ENCODE results near the gene GRIK4. TPM values are rescaled to one million over a fixed set of nuclear protein-coding genes. Genes with fewer than 3 reads are reported as not detected.
A peak's percentile ranks its signal among the peaks of the same experiment; 100 is the strongest.

Gene GRIK4
- total RNA-seq, 3 donors from 2014 or later: 0.36 to 0.51 TPM; not detected in 1

GRCh38 chr11:120929664-120930154, 418.2 kb downstream of the GRIK4 start:
- no peaks in the 10 kb centered on the region for H3K4me1 ChIP-seq (ENCODE audit: low read depth)
- no peaks in the 10 kb centered on the region for H3K36me3 ChIP-seq (ENCODE audit: low read depth)
- ATAC-seq: peak; percentile 79
- peak in 2 of 3 donors; percentile 33 to 46 for DNase-seq
- TF ChIP-seq CTCF (IDR thresholded peaks at IDR 0.05): peak; percentile 26
- no peaks in the 10 kb centered on the region for H3K9me3 ChIP-seq
- intact Hi-C loops (cut with DNase I, micrococcal nuclease): no loop called here
- no peak overlapping the region for H3K4me3 ChIP-seq

- Histone ChIP-seq H3K9me3 (no peaks in the 10 kb centered on the region), H3K4me3 (no peak overlapping the region), H3K36me3 (ENCODE audit: low read depth) (no peaks in the 10 kb centered on the region), H3K4me1 (ENCODE audit: low read depth) (no peaks in the 10 kb centered on the region)
- ATAC-seq (no peak), DNase-seq (no peak)
- TF ChIP-seq CTCF (IDR thresholded peaks at IDR 0.05): no peak
- intact Hi-C loops (cut with DNase I, micrococcal nuclease): no loop called here
These were observed 419.7 kb downstream of the GRIK4 start for GRCh38 chr11:120931057-120931779.

GRCh38 chr11:120932305-120932915, 420.9 kb downstream of the GRIK4 start:
- intact Hi-C loops (cut with DNase I, micrococcal nuclease): no loop called here
- no peak for ATAC-seq
- TF ChIP-seq CTCF (IDR thresholded peaks at IDR 0.05): no peak

GRCh38 chr11:120936356-120936755, 424.8 kb downstream of the GRIK4 start:
- no peak for TF ChIP-seq CTCF (IDR thresholded peaks at IDR 0.05)
- no peak overlapping the region for H3K4me3 ChIP-seq
- intact Hi-C loops (cut with DNase I, micrococcal nuclease): no loop called here
- H3K4me1 ChIP-seq (ENCODE audit: low read depth): no peaks in the 10 kb centered on the region
- H3K36me3 ChIP-seq (ENCODE audit: low read depth): no peaks in the 10 kb centered on the region
- ATAC-seq: no peak
- no peak for DNase-seq
- H3K9me3 ChIP-seq: no peaks in the 10 kb centered on the region

More at GRCh38 chr11:120932305-120932915, 420.9 kb downstream of the GRIK4 start:
- H3K9me3 ChIP-seq: no peaks in the 10 kb centered on the region
- no peak for DNase-seq
- no peak overlapping the region for H3K4me3 ChIP-seq
- no peaks in the 10 kb centered on the region for H3K36me3 ChIP-seq (ENCODE audit: low read depth)
- no peaks in the 10 kb centered on the region for H3K4me1 ChIP-seq (ENCODE audit: low read depth)

- no peak overlapping the region for H3K4me3 ChIP-seq
- H3K4me1 ChIP-seq (ENCODE audit: low read depth): no peaks in the 10 kb centered on the region
- no peak for ATAC-seq
- no peaks in the 10 kb centered on the region for H3K36me3 ChIP-seq (ENCODE audit: low read depth)
- H3K9me3 ChIP-seq: no peaks in the 10 kb centered on the region
- no peak for TF ChIP-seq CTCF (IDR thresholded peaks at IDR 0.05)
- no peak for DNase-seq
- intact Hi-C loops (cut with DNase I, micrococcal nuclease): no loop called here
These were observed 426.0 kb downstream of the GRIK4 start for GRCh38 chr11:120937501-120937900.

All from mucosa of descending colon (tissue), 3 donors.